ENCODE results near the gene SPNS3.

The SPNS3 gene

GRCh38 chr17:4440021-4440420, 6.3 kb downstream of the SPNS3 start:
- Histone ChIP-seq H3K9me3 (no peaks in the 10 kb centered on the region), H3K27ac (no peak overlapping the region)
- intact Hi-C loops (cut with DNase I; ENCODE audit: low total_unique reads), result no loop called here

GRCh38 chr17:4440690-4441686, 7.2 kb downstream of the SPNS3 start:
- intact Hi-C loops (cut with DNase I; ENCODE audit: low total_unique reads), result no loop called here
- Histone ChIP-seq H3K4me3 (no peak overlapping the region), H3K27me3 (peaks cover 0 to 14% of the 10 kb centered on the region in 2 donors), H3K4me1 (peaks cover 0 to 4% (median 0%) of the 10 kb centered on the region in 4 donors), H3K36me3 (no peaks in the 10 kb centered on the region), H3K27ac (no peak overlapping the region), H3K9me3 (no peaks in the 10 kb centered on the region)
- TF ChIP-seq CTCF (IDR thresholded peaks at IDR 0.05), result no peak
- DNase-seq, result no peak

More at GRCh38 chr17:4440021-4440420, 6.3 kb downstream of the SPNS3 start:
- H3K4me3 ChIP-seq, result no peak overlapping the region
- H3K36me3 ChIP-seq, result no peaks in the 10 kb centered on the region
- peaks cover 0 to 4% (median 0%) of the 10 kb centered on the region in 4 donors for H3K4me1 ChIP-seq
- DNase-seq, result no peak
- peaks cover 0 to 14% of the 10 kb centered on the region in 2 donors for H3K27me3 ChIP-seq
- TF ChIP-seq CTCF (IDR thresholded peaks at IDR 0.05), result no peak

- Histone ChIP-seq H3K27me3 (peaks cover 0 to 14% of the 10 kb centered on the region in 2 donors), H3K4me1 (peaks cover 0 to 4% (median 0%) of the 10 kb centered on the region in 4 donors), H3K36me3 (no peaks in the 10 kb centered on the region), H3K4me3 (no peak overlapping the region), H3K9me3 (no peaks in the 10 kb centered on the region), H3K27ac (no peak overlapping the region)
- TF ChIP-seq CTCF (IDR thresholded peaks at IDR 0.05), result no peak
- DNase-seq, result no peak
- intact Hi-C loops (cut with DNase I; ENCODE audit: low total_unique reads), result no loop called here
These were observed 8.8 kb downstream of the SPNS3 start for GRCh38 chr17:4442582-4442981.

- no peak for TF ChIP-seq CTCF (IDR thresholded peaks at IDR 0.05)
- Histone ChIP-seq H3K9me3 (no peaks in the 10 kb centered on the region), H3K27me3 (peaks cover 0 to 14% of the 10 kb centered on the region in 2 donors), H3K36me3 (no peaks in the 10 kb centered on the region), H3K4me1 (peaks cover 0 to 4% (median 0%) of the 10 kb centered on the region in 4 donors), H3K4me3 (no peak overlapping the region), H3K27ac (no peak overlapping the region)
- intact Hi-C loops (cut with DNase I; ENCODE audit: low total_unique reads), result no loop called here
- no peak for DNase-seq
These were observed 9.7 kb downstream of the SPNS3 start for GRCh38 chr17:4443476-4443875.

GRCh38 chr17:4444782-4445473, 11.2 kb downstream of the SPNS3 start:
- Histone ChIP-seq H3K4me1 (peaks cover 0 to 4% (median 2%) of the 10 kb centered on the region in 4 donors), H3K27me3 (peaks cover 0 to 7% of the 10 kb centered on the region in 2 donors), H3K9me3 (no peaks in the 10 kb centered on the region), H3K4me3 (no peak overlapping the region), H3K36me3 (no peaks in the 10 kb centered on the region), H3K27ac (no peak overlapping the region)
- intact Hi-C loops (cut with DNase I; ENCODE audit: low total_unique reads), result no loop called here
- peak in 1 of 2 donors; percentile 42 for DNase-seq
- no peak for TF ChIP-seq CTCF (IDR thresholded peaks at IDR 0.05)
